HEK293 (cell line): ENCODE data around the gene COX5A.

Experiments
- FEZF1 ChIP-seq: fragments of 450-650 bp; formaldehyde crosslinking; IDR thresholded peaks from 2 replicates; pipeline ENCODE4 v1.5.1; 2016; ENCODE audit warnings: missing biosample characterization, missing genetic modification characterization
- GLIS2 ChIP-seq: fragments of 450-650 bp; formaldehyde crosslinking; IDR thresholded peaks from 2 replicates; pipeline ENCODE4 v1.5.1; 2016; ENCODE audit warnings: missing biosample characterization, missing genetic modification characterization
- HOXA7 ChIP-seq: sonication (generic); formaldehyde crosslinking; IDR thresholded peaks from 2 replicates; pipeline ENCODE4 v1.8.1; 2022; ENCODE audit warnings: missing genetic modification reagents, borderline replicate concordance
- KLF1 ChIP-seq: fragments of 450-650 bp; formaldehyde crosslinking; IDR thresholded peaks from 2 replicates; pipeline ENCODE4 v1.5.1; 2016; ENCODE audit warnings: missing biosample characterization, missing genetic modification characterization
- KLF7 ChIP-seq: fragments of 450-650 bp; formaldehyde crosslinking; IDR thresholded peaks from 2 replicates; pipeline ENCODE4 v1.5.1; 2016; ENCODE audit warnings: missing biosample characterization, missing genetic modification characterization, borderline replicate concordance
- SCRT2 ChIP-seq: fragments of 450-650 bp; formaldehyde crosslinking; IDR thresholded peaks from 2 replicates; pipeline ENCODE4 v1.5.1; 2016; ENCODE audit warnings: missing biosample characterization, missing genetic modification characterization
- ZNF174 ChIP-seq: fragments of 450-650 bp; formaldehyde crosslinking; IDR thresholded peaks from 2 replicates; pipeline ENCODE4 v1.5.0; 2017; ENCODE audit warnings: missing biosample characterization, mild to moderate bottlenecking, missing genetic modification characterization
- ZNF510 ChIP-seq: fragments of 450-650 bp; formaldehyde crosslinking; IDR thresholded peaks from 2 replicates; pipeline ENCODE4 v1.5.1; 2018; ENCODE audit warnings: mild to moderate bottlenecking, missing genetic modification characterization, missing biosample characterization; ENCODE audit not compliant: insufficient replicate concordance
- ZNF548 ChIP-seq: fragments of 450-650 bp; formaldehyde crosslinking; IDR thresholded peaks from 2 replicates; pipeline ENCODE4 v1.5.1; 2016; ENCODE audit warnings: missing biosample characterization, missing genetic modification characterization
- ZNF621 ChIP-seq: fragments of 450-650 bp; formaldehyde crosslinking; IDR thresholded peaks from 2 replicates; pipeline ENCODE4 v1.5.1; 2017; ENCODE audit warnings: missing biosample characterization, missing genetic modification characterization
- ZNF776 ChIP-seq: fragments of 450-650 bp; formaldehyde crosslinking; IDR thresholded peaks from 2 replicates; pipeline ENCODE4 v1.5.0; 2017; ENCODE audit warnings: missing biosample characterization, missing genetic modification characterization, borderline replicate concordance
- TF ChIP-seq, protein P1 (sequence below): fragments of 450-650 bp; formaldehyde crosslinking; conservative IDR thresholded peaks from 2 replicates; pipeline ENCODE4 v1.5.1; 2016; ENCODE audit warnings: low read depth, missing biosample characterization, missing genetic modification characterization
- TF ChIP-seq, protein P2 (sequence below): fragments of 450-650 bp; IDR thresholded peaks from 2 replicates; pipeline ENCODE4 v1.5.1; 2018; ENCODE audit warnings: missing biosample characterization, missing genetic modification characterization
- TF ChIP-seq, protein P3 (sequence below): fragments of 450-650 bp; formaldehyde crosslinking; IDR thresholded peaks from 2 replicates; pipeline ENCODE4 v1.5.1; 2016; ENCODE audit warnings: missing biosample characterization, missing genetic modification characterization
- TF ChIP-seq, protein P4 (sequence below): fragments of 450-650 bp; formaldehyde crosslinking; IDR thresholded peaks from 2 replicates; pipeline ENCODE4 v1.5.1; 2016; ENCODE audit warnings: missing biosample characterization, missing genetic modification characterization
- TF ChIP-seq, protein P5 (sequence below): fragments of 450-650 bp; formaldehyde crosslinking; IDR thresholded peaks from 2 replicates; pipeline ENCODE4 v1.5.1; 2017; ENCODE audit warnings: missing biosample characterization, missing genetic modification characterization
- TF ChIP-seq, protein P6 (sequence below): fragments of 450-650 bp; formaldehyde crosslinking; IDR thresholded peaks from 2 replicates; pipeline ENCODE4 v1.5.1; 2016; ENCODE audit warnings: missing biosample characterization, missing genetic modification characterization
- TF ChIP-seq, protein P7 (sequence below): fragments of 450-650 bp; formaldehyde crosslinking; IDR thresholded peaks from 2 replicates; pipeline ENCODE4 v1.5.1; 2017; ENCODE audit warnings: missing biosample characterization, missing genetic modification characterization
- TF ChIP-seq, protein P8 (sequence below): fragments of 450-650 bp; formaldehyde crosslinking; IDR thresholded peaks from 2 replicates; pipeline ENCODE4 v1.5.1; 2016; ENCODE audit warnings: missing biosample characterization, missing genetic modification characterization, borderline replicate concordance

Gene COX5A

DNA sequence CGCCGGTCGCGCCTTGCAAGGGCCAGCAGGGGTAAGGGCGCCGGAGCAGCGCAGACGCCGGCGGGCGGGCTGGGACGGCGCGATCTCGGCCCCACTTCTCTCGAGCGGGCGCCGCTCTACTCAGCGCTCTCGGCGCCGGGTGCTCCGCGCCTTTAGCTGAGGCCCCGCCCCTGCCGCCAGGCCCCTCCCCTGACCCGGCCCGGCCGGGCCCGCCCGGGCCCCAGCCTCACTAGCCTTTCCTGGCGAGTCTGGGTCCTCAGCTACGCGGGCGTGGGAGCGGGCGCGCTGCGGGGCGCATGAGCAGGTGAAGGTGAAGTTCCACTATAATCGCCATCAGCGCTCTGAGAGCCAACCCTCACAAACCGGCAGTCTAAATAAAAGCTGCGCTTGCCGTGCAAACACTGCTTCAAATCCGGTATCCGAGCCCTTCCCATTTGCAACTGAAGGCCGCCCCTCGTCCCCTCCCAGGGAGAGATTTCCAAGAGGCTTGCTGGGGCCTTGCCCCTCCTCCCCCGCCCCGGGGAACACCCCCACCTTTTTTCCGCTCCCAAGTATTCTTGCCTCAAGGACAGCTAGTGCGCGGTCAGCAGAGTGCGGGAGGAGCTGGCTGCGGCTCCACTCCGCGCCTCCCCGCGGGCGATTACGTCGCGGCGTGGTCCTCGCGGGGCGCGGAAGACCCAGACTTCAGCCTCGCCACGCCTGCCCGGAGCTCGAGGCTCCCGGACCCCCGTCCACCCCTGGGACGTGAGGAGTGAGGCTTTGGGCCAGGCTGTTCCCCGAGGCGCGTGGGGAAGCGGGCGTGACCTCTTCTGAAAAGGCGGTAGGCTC, 19.0 kb upstream of the COX5A start, which contains the start of gene RPP25 (continued):
- TF ChIP-seq, protein P1, sequence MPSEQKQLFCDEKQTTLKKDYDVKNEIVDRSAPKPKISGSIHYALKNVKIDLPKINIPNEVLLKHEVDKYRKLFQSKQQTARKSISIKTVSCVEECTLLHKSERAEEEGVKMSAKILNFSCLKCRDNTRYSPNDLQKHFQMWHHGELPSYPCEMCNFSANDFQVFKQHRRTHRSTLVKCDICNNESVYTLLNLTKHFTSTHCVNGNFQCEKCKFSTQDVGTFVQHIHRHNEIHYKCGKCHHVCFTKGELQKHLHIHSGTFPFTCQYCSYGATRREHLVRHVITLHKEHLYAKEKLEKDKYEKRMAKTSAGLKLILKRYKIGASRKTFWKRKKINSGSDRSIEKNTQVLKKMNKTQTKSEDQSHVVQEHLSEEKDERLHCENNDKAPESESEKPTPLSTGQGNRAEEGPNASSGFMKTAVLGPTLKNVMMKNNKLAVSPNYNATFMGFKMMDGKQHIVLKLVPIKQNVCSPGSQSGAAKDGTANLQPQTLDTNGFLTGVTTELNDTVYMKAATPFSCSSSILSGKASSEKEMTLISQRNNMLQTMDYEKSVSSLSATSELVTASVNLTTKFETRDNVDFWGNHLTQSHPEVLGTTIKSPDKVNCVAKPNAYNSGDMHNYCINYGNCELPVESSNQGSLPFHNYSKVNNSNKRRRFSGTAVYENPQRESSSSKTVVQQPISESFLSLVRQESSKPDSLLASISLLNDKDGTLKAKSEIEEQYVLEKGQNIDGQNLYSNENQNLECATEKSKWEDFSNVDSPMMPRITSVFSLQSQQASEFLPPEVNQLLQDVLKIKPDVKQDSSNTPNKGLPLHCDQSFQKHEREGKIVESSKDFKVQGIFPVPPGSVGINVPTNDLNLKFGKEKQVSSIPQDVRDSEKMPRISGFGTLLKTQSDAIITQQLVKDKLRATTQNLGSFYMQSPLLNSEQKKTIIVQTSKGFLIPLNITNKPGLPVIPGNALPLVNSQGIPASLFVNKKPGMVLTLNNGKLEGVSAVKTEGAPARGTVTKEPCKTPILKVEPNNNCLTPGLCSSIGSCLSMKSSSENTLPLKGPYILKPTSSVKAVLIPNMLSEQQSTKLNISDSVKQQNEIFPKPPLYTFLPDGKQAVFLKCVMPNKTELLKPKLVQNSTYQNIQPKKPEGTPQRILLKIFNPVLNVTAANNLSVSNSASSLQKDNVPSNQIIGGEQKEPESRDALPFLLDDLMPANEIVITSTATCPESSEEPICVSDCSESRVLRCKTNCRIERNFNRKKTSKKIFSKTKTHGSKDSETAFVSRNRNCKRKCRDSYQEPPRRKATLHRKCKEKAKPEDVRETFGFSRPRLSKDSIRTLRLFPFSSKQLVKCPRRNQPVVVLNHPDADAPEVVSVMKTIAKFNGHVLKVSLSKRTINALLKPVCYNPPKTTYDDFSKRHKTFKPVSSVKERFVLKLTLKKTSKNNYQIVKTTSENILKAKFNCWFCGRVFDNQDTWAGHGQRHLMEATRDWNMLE (tag by site-specific recombination) = no peak; the same call in 1 of the 2 replicates
- TF ChIP-seq, protein P2, sequence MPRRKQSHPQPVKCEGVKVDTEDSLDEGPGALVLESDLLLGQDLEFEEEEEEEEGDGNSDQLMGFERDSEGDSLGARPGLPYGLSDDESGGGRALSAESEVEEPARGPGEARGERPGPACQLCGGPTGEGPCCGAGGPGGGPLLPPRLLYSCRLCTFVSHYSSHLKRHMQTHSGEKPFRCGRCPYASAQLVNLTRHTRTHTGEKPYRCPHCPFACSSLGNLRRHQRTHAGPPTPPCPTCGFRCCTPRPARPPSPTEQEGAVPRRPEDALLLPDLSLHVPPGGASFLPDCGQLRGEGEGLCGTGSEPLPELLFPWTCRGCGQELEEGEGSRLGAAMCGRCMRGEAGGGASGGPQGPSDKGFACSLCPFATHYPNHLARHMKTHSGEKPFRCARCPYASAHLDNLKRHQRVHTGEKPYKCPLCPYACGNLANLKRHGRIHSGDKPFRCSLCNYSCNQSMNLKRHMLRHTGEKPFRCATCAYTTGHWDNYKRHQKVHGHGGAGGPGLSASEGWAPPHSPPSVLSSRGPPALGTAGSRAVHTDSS (tag by site-specific recombination) = no peak
- TF ChIP-seq, protein P3, sequence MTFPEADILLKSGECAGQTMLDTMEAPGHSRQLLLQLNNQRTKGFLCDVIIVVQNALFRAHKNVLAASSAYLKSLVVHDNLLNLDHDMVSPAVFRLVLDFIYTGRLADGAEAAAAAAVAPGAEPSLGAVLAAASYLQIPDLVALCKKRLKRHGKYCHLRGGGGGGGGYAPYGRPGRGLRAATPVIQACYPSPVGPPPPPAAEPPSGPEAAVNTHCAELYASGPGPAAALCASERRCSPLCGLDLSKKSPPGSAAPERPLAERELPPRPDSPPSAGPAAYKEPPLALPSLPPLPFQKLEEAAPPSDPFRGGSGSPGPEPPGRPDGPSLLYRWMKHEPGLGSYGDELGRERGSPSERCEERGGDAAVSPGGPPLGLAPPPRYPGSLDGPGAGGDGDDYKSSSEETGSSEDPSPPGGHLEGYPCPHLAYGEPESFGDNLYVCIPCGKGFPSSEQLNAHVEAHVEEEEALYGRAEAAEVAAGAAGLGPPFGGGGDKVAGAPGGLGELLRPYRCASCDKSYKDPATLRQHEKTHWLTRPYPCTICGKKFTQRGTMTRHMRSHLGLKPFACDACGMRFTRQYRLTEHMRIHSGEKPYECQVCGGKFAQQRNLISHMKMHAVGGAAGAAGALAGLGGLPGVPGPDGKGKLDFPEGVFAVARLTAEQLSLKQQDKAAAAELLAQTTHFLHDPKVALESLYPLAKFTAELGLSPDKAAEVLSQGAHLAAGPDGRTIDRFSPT (tag by site-specific recombination) = no peak
- TF ChIP-seq KLF1 (tag by site-specific recombination) (peak; percentile 91), SCRT2 (tag by site-specific recombination) (no peak), GLIS2 (tag by site-specific recombination) (peak; percentile 73; the same call in 1 of the 2 replicates), ZNF174 (no peak), ZNF621 (tag by site-specific recombination) (no peak), KLF7 (tag by site-specific recombination) (0 out of 2 replicates have a peak, but pooled peaks have one; percentile 44), ZNF510 (tag by site-specific recombination) (no peak), ZNF776 (tag by site-specific recombination) (no peak), HOXA7 (CRISPR knock-in tag) (no peak), ZNF548 (tag by site-specific recombination) (no peak), FEZF1 (no peak)
- TF ChIP-seq, protein P4, sequence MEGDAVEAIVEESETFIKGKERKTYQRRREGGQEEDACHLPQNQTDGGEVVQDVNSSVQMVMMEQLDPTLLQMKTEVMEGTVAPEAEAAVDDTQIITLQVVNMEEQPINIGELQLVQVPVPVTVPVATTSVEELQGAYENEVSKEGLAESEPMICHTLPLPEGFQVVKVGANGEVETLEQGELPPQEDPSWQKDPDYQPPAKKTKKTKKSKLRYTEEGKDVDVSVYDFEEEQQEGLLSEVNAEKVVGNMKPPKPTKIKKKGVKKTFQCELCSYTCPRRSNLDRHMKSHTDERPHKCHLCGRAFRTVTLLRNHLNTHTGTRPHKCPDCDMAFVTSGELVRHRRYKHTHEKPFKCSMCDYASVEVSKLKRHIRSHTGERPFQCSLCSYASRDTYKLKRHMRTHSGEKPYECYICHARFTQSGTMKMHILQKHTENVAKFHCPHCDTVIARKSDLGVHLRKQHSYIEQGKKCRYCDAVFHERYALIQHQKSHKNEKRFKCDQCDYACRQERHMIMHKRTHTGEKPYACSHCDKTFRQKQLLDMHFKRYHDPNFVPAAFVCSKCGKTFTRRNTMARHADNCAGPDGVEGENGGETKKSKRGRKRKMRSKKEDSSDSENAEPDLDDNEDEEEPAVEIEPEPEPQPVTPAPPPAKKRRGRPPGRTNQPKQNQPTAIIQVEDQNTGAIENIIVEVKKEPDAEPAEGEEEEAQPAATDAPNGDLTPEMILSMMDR (tag by site-specific recombination) = no peak
- TF ChIP-seq, protein P5, sequence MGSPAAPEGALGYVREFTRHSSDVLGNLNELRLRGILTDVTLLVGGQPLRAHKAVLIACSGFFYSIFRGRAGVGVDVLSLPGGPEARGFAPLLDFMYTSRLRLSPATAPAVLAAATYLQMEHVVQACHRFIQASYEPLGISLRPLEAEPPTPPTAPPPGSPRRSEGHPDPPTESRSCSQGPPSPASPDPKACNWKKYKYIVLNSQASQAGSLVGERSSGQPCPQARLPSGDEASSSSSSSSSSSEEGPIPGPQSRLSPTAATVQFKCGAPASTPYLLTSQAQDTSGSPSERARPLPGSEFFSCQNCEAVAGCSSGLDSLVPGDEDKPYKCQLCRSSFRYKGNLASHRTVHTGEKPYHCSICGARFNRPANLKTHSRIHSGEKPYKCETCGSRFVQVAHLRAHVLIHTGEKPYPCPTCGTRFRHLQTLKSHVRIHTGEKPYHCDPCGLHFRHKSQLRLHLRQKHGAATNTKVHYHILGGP (tag by site-specific recombination) = no peak
- TF ChIP-seq, protein P6, sequence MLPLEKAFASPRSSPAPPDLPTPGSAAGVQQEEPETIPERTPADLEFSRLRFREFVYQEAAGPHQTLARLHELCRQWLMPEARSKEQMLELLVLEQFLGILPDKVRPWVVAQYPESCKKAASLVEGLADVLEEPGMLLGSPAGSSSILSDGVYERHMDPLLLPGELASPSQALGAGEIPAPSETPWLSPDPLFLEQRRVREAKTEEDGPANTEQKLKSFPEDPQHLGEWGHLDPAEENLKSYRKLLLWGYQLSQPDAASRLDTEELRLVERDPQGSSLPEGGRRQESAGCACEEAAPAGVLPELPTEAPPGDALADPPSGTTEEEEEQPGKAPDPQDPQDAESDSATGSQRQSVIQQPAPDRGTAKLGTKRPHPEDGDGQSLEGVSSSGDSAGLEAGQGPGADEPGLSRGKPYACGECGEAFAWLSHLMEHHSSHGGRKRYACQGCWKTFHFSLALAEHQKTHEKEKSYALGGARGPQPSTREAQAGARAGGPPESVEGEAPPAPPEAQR (tag by site-specific recombination) = no peak
- TF ChIP-seq, protein P7, sequence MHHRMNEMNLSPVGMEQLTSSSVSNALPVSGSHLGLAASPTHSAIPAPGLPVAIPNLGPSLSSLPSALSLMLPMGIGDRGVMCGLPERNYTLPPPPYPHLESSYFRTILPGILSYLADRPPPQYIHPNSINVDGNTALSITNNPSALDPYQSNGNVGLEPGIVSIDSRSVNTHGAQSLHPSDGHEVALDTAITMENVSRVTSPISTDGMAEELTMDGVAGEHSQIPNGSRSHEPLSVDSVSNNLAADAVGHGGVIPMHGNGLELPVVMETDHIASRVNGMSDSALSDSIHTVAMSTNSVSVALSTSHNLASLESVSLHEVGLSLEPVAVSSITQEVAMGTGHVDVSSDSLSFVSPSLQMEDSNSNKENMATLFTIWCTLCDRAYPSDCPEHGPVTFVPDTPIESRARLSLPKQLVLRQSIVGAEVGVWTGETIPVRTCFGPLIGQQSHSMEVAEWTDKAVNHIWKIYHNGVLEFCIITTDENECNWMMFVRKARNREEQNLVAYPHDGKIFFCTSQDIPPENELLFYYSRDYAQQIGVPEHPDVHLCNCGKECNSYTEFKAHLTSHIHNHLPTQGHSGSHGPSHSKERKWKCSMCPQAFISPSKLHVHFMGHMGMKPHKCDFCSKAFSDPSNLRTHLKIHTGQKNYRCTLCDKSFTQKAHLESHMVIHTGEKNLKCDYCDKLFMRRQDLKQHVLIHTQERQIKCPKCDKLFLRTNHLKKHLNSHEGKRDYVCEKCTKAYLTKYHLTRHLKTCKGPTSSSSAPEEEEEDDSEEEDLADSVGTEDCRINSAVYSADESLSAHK (tag by site-specific recombination) = no peak
- TF ChIP-seq, protein P8, sequence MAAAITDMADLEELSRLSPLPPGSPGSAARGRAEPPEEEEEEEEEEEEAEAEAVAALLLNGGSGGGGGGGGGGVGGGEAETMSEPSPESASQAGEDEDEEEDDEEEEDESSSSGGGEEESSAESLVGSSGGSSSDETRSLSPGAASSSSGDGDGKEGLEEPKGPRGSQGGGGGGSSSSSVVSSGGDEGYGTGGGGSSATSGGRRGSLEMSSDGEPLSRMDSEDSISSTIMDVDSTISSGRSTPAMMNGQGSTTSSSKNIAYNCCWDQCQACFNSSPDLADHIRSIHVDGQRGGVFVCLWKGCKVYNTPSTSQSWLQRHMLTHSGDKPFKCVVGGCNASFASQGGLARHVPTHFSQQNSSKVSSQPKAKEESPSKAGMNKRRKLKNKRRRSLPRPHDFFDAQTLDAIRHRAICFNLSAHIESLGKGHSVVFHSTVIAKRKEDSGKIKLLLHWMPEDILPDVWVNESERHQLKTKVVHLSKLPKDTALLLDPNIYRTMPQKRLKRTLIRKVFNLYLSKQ (tag by site-specific recombination) = no peak
